ENCODE data around the gene SSRP1. TPM values are rescaled to one million over a fixed set of nuclear protein-coding genes. Genes with fewer than 3 reads are reported as not detected.
"Not testable (repeated sequence)": the region's sequence is repeated elsewhere in the genome, so short reads cannot be mapped to it uniquely, and the experiment has no call there.

SSRP1 gene
- 100 to 1,000 TPM in 5 of 10 donors, 10 to 100 TPM in 5; 82.0 to 138 (median 101) TPM for polyA plus RNA-seq (ENCODE audit: insufficient read length in 10 of 10)
- long read RNA-seq, donor 1, partial matches to known transcripts, result 6 of 9 reads
- long read RNA-seq, donor 1, other reads (novel, unspliced or antisense), result 0 of 9 reads
- long read RNA-seq, donor 2, partial matches to known transcripts, result 0 of 4 reads
- long read RNA-seq, donor 2, other reads (novel, unspliced or antisense), result 0 of 4 reads
- long read RNA-seq, donor 3, result 0 reads
- long read RNA-seq, donor 4, partial matches to known transcripts, result 35 of 37 reads
- long read RNA-seq, donor 4, other reads (novel, unspliced or antisense), result 0 of 37 reads
- long read RNA-seq, donor 5, partial matches to known transcripts, result 43 of 43 reads
- long read RNA-seq, donor 5, other reads (novel, unspliced or antisense), result 0 of 43 reads
- long read RNA-seq, donor 6, partial matches to known transcripts, result 59 of 63 reads
- long read RNA-seq, donor 6, other reads (novel, unspliced or antisense), result 0 of 63 reads
- long read RNA-seq, donor 7, transcript SSRP1-201 (17 exons, 2,819 nt), result major isoform, 5 of 5 reads
- long read RNA-seq, donor 7, partial matches to known transcripts, result 0 of 5 reads
- long read RNA-seq, donor 7, other reads (novel, unspliced or antisense), result 0 of 5 reads
- long read RNA-seq, donor 8, partial matches to known transcripts, result 48 of 48 reads
- long read RNA-seq, donor 8, other reads (novel, unspliced or antisense), result 0 of 48 reads
- long read RNA-seq, donor 9, partial matches to known transcripts, result 0 of 1 reads
- long read RNA-seq, donor 9, other reads (novel, unspliced or antisense), result 0 of 1 reads

- peak; percentile 85 to 94 (median 86) for DNase-seq
Measured at GRCh38 chr11:57335343-57336110, at the start of gene SSRP1. TSS of gene SSRP1 (minus strand) at chr11:57335892. CDS start at chr11:57335121, 771 bp downstream.

- no peak for DNase-seq
Measured at GRCh38 chr11:57380975-57381374, 45.3 kb upstream of the SSRP1 start, which contains the start of gene PRG3. TSS of gene PRG3 (minus strand) at chr11:57381150. CDS start at chr11:57380708, 442 bp downstream.

GRCh38 chr11:57379732-57380131 lies 44.0 kb upstream of the SSRP1 start:
- DNase-seq, result no peak

GRCh38 chr11:57378186-57378585 lies 42.5 kb upstream of the SSRP1 start:
- DNase-seq, result no peak

GRCh38 chr11:57377107-57377506 lies 41.4 kb upstream of the SSRP1 start:
- DNase-seq, result no peak

GRCh38 chr11:57376095-57377090 lies 40.7 kb upstream of the SSRP1 start:
- no peak for DNase-seq

- no peak for DNase-seq
Measured at GRCh38 chr11:57375490-57375889, 39.8 kb upstream of the SSRP1 start.

GRCh38 chr11:57374966-57375365 lies 39.3 kb upstream of the SSRP1 start:
- no peak for DNase-seq

- DNase-seq, result no peak
Measured at GRCh38 chr11:57373146-57373545, 37.5 kb upstream of the SSRP1 start.

- DNase-seq, result no peak
Measured at GRCh38 chr11:57370941-57371340, 35.2 kb upstream of the SSRP1 start.

- DNase-seq, result no peak
Measured at GRCh38 chr11:57370251-57370650, 34.6 kb upstream of the SSRP1 start.

- no peak for DNase-seq
Measured at GRCh38 chr11:57368845-57369232, 33.1 kb upstream of the SSRP1 start.

- DNase-seq, result no peak
Measured at GRCh38 chr11:57368106-57368844, 32.6 kb upstream of the SSRP1 start.

- DNase-seq, result no peak
Measured at GRCh38 chr11:57364851-57365660, 29.4 kb upstream of the SSRP1 start.

GRCh38 chr11:57363131-57364080 lies 27.7 kb upstream of the SSRP1 start:
- no peak for DNase-seq

GRCh38 chr11:57361926-57362325 lies 26.2 kb upstream of the SSRP1 start:
- no peak for DNase-seq

- DNase-seq, result not testable (repeated sequence)
Measured at GRCh38 chr11:57361420-57361819, 25.7 kb upstream of the SSRP1 start.

- no peak for DNase-seq
Measured at GRCh38 chr11:57360991-57361390, 25.3 kb upstream of the SSRP1 start.

Data from muscle of back (tissue), 13 donors.